ENCODE data around the gene SCARB2. TPM values are rescaled to one million over a fixed set of nuclear protein-coding genes. Genes with fewer than 3 reads are reported as not detected.

Gene SCARB2
- total and polyA plus RNA-seq, 10 donors = 27.2 to 201 (median 141) TPM

DNA sequence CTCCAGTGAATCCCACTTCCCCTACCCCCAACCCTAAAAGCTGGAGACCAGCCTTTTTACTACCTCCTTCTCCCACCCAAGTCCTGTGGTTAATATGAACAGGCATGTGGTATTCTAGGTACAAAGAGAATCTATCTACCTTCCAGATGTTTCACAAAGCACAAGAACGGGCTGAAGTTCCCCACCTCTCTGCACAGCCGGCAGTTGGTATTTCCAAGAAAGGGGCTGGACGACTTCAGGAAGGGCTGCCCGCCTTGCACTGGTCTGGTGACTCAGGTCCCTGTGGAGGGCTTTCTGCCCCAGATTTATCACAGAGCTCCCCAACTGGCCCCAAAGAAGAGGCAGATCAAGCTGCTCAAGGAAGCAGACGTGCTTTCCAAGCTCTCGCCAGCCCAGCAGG lies 42.4 kb upstream of the SCARB2 start:
- Histone ChIP-seq H3K4me1 (peaks cover 0 to 14% (median 9%) of the 10 kb centered on the region in 6 donors), H3K27ac (no peak overlapping the region), H3K9me3 (no peaks in the 10 kb centered on the region), H3K27me3 (replicated peaks in 1 of 7) (peaks cover 0 to 30% (median 11%) of the 10 kb centered on the region in 7 donors), H3K36me3 (no peaks in the 10 kb centered on the region), H3K4me3 (no peak overlapping the region)
- DNase-seq = no peak
- WGBS, 5 donors = 50 to 73% (median 66%) methylated on average over 4 to 6 of the region's 6 CpGs
- no peak for TF ChIP-seq POLR2A (IDR thresholded peaks at IDR 0.05)
- TF ChIP-seq, protein P1, sequence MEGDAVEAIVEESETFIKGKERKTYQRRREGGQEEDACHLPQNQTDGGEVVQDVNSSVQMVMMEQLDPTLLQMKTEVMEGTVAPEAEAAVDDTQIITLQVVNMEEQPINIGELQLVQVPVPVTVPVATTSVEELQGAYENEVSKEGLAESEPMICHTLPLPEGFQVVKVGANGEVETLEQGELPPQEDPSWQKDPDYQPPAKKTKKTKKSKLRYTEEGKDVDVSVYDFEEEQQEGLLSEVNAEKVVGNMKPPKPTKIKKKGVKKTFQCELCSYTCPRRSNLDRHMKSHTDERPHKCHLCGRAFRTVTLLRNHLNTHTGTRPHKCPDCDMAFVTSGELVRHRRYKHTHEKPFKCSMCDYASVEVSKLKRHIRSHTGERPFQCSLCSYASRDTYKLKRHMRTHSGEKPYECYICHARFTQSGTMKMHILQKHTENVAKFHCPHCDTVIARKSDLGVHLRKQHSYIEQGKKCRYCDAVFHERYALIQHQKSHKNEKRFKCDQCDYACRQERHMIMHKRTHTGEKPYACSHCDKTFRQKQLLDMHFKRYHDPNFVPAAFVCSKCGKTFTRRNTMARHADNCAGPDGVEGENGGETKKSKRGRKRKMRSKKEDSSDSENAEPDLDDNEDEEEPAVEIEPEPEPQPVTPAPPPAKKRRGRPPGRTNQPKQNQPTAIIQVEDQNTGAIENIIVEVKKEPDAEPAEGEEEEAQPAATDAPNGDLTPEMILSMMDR (IDR thresholded peaks at IDR 0.05 in 8 of 11, conservative IDR thresholded peaks at IDR 0.05 in 3 of 11) = no peak
- no peak for TF ChIP-seq POLR2AphosphoS5 (IDR thresholded peaks at IDR 0.05)
- intact Hi-C loops (cut with DNase I; ENCODE audit: low total_unique reads) = no loop called here

DNA sequence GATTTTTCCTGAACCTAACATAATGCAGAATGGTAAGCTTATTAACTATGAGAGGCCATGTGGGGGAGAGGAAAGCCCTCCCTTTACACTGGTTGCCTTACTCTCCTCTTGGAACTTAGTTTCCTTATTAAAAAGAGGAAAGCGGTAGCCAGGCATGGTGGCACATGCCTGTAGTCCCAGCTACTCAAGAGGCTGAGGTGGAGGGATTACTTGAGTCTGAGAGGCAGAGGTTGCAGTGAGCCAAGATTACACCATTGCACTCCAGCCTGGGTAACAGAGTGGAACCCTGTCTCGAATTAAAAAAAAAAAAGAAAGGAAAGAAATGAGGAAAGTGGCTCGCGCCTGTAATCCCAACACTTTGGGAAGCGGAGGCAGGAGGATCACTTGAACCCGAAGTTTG lies 39.9 kb upstream of the SCARB2 start:
- TF ChIP-seq POLR2A (IDR thresholded peaks at IDR 0.05) = no peak
- TF ChIP-seq POLR2AphosphoS5 (IDR thresholded peaks at IDR 0.05) = no peak
- TF ChIP-seq, protein P1 (IDR thresholded peaks at IDR 0.05 in 8 of 11, conservative IDR thresholded peaks at IDR 0.05 in 3 of 11) = no peak
- Histone ChIP-seq H3K27me3 (replicated peaks in 1 of 7) (peaks cover 0 to 56% (median 23%) of the 10 kb centered on the region in 7 donors), H3K4me3 (no peak overlapping the region), H3K4me1 (peaks cover 0 to 18% (median 13%) of the 10 kb centered on the region in 6 donors), H3K9me3 (no peaks in the 10 kb centered on the region), H3K27ac (no peak overlapping the region), H3K36me3 (no peaks in the 10 kb centered on the region)
- no peak for DNase-seq
- WGBS, 5 donors = 72 to 92% (median 86%) methylated on average over 6 of the region's 6 CpGs
- intact Hi-C loops (cut with DNase I; ENCODE audit: low total_unique reads) = no loop called here

DNA sequence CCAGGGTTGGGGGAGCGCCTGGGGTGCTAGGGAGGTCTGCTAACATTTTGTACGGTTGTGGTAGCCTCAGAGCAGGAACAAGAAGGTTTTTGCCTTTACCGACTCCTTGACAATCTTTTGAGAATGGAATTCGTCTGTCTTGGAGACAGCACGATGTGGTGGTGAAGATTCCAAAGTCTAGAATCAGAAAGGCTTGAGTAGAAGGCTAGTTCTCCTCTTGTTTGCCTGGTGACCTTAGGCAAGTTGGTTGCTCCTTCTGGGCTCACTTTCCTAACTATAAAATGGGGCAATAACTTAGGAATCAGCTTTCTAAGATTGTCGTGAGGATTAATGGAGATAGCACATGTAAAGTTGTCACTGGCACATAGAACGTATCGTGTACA lies 38.6 kb upstream of the SCARB2 start:
- no peak for DNase-seq
- H3K4me1 ChIP-seq = peaks cover 0 to 18% (median 13%) of the 10 kb centered on the region in 6 donors
- H3K27me3 ChIP-seq (replicated peaks in 1 of 7) = peaks cover 0 to 57% (median 23%) of the 10 kb centered on the region in 7 donors
- peak overlapping the region in 1 of 8 donors; percentile 43 for H3K27ac ChIP-seq
- WGBS, 5 donors = 78 to 93% (median 88%) methylated on average over 8 of the region's 8 CpGs
- H3K4me3 ChIP-seq = peak overlapping the region in 6 of 8 donors; percentile 48 to 70 (median 58)
- intact Hi-C loops (cut with DNase I; ENCODE audit: low total_unique reads) = no loop called here
- no peaks in the 10 kb centered on the region for H3K36me3 ChIP-seq
- no peaks in the 10 kb centered on the region for H3K9me3 ChIP-seq
- no peak for TF ChIP-seq POLR2A (IDR thresholded peaks at IDR 0.05)
- TF ChIP-seq POLR2AphosphoS5 (IDR thresholded peaks at IDR 0.05) = no peak
- TF ChIP-seq, protein P1 (IDR thresholded peaks at IDR 0.05 in 8 of 11, conservative IDR thresholded peaks at IDR 0.05 in 3 of 11) = no peak

DNA sequence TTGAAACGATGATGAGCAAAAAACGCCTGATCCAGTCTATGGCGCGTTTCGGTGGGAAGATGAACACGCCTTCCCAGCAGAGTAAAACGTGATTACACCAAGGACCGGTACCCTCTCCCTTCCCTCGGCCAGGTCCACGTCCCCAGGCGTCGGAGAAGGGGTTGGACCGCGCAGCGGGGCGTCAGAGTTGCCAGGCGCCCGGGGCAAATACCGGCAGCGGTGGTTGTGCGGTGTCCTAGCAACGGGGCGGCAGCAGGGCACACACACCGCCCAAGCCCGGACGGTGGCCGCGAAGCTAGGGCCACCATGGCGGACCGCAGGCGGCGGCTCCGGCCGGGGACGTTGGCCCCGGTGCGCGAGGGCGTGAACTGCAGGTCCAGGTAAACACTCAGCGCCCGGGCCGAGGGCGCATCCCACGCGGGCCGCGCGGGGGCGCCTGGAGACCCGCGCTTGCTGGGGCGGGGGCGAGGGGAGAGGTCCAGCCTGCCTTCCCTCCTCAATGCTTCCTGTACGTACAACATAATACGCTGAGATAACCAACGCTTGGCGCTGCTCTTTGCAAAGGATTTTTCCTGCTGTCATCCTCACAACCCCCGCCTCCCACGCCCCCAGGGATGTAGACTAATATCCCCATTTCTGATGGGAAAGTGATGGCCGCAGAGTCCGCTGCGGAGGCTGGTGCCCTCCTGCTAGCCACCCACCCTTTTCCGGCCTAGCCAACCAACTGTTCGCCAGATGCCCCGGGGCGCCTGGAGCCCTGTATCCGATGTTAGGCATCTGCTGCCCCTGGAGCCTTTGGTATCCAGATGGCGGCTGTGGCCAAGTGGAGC lies 38.0 kb upstream of the SCARB2 start, which contains the start of gene FAM47E:
Gene FAM47E, plus strand, starts transcription at position 281 of the 830 bp plus-strand sequence. Its CDS starts 26 bp downstream, at position 307.
- WGBS, 5 donors = 8 to 34% (median 9%) methylated on average over 26 to 68 of the region's 68 CpGs
- Histone ChIP-seq H3K9me3 (no peaks in the 10 kb centered on the region), H3K27me3 (replicated peaks in 1 of 7) (peaks cover 0 to 57% (median 23%) of the 10 kb centered on the region in 7 donors), H3K27ac (peak within 1 kb of the TSS in 2 of 8 donors; percentile 7 to 43), H3K36me3 (no peaks in the 10 kb centered on the region), H3K4me3 (peak within 1 kb of the TSS; percentile 33 to 70 (median 55)), H3K4me1 (peaks cover 0 to 18% (median 13%) of the 10 kb centered on the region in 6 donors)
- no peak for TF ChIP-seq POLR2A (IDR thresholded peaks at IDR 0.05)
- TF ChIP-seq, protein P1 (IDR thresholded peaks at IDR 0.05 in 8 of 11, conservative IDR thresholded peaks at IDR 0.05 in 3 of 11) = peak in 5 of 11 experiments; percentile 29 to 52 (median 42)
- TF ChIP-seq POLR2AphosphoS5 (IDR thresholded peaks at IDR 0.05) = peak; percentile 43 to 74 (median 72)
- DNase-seq = peak; percentile 90
- intact Hi-C loops (cut with DNase I; ENCODE audit: low total_unique reads) = no loop called here

Measured in spleen (tissue), 11 donors.